GM19193 (cell line): ENCODE results near the gene MED17.

Experiments
- POLR2A ChIP-seq: IDR thresholded peaks from 4 replicates; pipeline ENCODE4 v1.6.1; 2011; ENCODE audit not compliant: insufficient read depth, insufficient read length; ENCODE audit errors: extremely low read depth

MED17 gene, protein sequence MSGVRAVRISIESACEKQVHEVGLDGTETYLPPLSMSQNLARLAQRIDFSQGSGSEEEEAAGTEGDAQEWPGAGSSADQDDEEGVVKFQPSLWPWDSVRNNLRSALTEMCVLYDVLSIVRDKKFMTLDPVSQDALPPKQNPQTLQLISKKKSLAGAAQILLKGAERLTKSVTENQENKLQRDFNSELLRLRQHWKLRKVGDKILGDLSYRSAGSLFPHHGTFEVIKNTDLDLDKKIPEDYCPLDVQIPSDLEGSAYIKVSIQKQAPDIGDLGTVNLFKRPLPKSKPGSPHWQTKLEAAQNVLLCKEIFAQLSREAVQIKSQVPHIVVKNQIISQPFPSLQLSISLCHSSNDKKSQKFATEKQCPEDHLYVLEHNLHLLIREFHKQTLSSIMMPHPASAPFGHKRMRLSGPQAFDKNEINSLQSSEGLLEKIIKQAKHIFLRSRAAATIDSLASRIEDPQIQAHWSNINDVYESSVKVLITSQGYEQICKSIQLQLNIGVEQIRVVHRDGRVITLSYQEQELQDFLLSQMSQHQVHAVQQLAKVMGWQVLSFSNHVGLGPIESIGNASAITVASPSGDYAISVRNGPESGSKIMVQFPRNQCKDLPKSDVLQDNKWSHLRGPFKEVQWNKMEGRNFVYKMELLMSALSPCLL

DNA sequence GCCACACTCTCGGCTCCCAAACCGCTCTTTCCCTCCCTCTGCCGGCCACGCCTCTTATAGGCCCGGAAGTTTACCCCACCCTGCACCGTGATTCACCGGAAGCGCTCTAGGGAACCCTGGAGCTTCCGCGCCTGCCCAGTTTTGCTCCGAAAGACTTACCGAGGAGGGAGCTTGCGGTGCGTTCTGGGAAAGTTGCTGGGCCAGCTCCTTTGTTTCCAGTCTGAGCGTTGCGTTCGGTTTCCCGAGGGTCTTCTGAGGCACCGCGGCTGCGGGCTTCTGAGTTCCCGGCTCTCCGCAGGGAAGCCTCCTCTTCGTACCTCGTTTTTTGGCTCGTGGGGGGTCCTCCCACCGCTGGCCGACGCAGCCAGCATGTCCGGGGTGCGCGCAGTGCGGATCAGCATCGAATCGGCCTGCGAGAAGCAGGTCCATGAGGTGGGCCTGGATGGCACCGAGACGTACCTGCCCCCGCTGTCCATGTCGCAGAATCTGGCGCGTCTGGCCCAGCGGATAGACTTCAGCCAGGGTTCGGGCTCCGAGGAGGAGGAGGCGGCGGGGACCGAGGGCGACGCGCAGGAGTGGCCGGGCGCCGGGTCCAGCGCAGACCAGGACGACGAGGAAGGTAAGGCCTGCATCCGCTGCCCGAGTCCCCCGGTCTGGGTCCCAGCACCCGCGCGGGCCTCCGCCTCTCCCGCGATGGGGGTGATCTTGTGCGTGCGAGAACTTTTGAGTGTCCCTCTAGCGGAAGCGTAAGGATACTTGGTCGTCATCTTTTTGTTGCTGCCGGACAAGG is at the start of gene MED17:
MED17 (plus strand) TSS at position 138 of the 790 bp plus-strand sequence; CDS start at position 370, 232 bp downstream.
- peak; percentile 87 for TF ChIP-seq POLR2A

DNA sequence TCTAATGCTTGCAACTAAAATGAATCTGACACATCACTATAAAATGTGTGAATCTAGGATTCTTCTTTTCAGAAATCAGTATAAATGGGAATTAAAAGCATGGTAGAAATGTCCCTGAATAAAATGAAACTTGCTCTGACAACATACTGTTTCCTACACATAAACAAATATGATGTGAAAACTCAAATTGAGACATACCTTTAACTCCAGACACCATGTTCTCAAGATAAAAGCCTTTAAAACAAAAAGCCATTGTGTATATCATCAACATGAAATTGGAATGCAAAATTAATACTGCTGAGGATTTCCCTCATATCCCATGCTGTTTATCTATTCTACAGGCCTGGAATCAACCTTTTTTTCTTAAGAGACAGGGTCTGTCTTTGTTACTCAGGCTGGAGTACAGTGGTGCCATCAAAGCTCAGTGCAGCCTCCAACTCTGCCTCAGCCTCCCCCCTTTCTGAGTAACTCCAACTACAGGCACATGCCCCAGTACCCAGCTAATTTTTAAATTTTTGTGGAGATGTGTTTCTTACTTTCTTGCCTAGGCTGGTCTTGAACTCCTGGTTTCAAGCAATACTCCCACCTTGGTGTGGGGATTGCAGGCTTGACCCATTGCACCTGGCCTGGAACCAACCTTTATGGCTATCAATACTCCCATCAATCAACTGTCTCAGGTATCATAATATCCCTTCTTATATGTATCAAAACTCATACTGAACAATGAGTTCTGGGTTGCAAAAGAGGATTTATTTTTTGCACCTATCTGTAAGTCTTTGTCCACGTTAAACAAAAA is 49.5 kb upstream of the MED17 start:
- TF ChIP-seq POLR2A = no peak

DNA sequence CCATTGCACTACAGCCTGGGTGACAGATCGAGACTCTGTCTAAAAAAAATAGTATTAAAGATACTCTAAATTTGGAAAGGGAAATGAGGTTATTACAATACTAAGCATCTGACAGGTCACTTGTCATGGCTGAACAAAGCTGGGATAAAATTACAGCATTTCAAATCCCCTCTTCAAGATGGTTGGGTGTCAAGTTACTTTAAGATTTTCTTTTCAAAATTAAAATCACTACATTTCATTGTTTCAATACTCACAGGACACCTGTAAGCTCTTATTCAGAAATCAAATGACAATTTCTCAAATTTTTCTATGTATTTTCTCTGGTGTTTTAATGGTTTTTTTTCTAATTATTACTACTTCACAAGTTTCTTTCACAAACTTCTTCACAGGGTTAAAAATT is 48.5 kb upstream of the MED17 start:
- TF ChIP-seq POLR2A = no peak

DNA sequence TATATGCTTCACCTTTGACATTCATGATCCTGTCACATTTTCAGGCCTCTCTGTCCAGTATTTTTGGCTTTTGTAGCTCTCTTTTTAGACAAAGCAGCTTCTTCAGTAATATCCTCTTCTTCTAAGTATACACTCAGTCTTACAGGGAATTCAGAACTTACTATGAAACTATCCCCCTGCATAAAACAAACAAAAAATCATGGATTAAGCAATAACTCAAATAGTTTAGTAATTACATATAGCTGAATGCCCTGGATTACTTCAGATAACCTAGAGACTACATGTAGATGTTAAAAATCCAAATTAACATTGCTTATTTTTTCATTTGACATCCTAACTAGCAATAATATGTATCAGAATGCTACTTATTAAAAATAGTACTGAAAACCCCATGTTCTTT is 48.0 kb upstream of the MED17 start:
- TF ChIP-seq POLR2A = no peak

DNA sequence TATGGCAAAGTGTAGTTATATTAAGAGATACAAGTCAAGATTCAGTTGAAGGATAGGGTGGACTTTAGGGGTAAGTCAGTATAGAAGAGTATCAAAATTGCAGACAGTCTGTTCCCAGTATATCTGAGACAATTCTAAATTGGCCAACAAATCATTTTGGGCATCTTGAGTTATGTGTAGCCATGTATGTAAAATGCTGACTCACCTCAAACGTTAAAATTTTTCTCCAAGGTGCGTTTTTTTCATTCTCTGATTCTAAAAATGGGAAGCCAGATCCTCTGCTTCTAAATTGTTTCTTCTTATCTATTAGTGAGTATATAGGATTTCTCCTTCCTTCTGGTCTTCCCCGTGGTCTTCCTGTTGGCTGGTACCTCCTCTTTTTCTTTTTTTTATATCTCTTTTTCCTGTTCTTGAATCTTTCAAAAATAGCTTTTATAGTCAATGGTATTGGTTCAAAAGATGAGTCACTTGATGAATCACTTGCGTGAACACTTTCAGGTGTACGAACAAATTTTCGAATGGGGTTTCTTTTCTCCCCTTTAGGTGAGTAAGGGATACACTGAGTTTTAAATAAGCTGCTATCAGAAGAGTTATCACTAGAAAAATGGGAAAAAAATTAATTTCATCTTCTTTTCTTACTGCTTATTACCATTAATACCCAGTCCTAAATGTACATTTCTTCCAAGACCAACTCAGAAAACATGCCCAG is 46.0 kb upstream of the MED17 start:
- no peak for TF ChIP-seq POLR2A

DNA sequence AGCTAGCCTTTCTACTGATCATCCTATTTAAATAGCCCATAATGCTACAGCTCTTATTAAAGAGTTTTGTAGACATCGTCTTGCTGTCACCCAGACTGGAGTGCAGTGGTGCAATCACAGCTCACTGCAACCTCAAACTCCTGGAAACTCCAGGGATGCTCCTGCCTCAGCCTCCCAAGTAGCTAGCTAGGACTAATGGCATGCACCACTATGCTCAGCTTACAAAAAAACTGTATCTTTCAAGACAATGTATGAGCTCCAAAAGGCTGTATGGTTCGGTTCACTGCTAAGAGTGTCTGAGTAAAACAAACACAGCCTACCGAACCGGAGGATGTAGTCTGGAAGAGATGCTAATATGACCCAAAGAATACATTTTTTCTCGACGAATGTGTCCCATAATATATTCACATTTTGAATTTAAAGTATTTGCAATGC is 45.4 kb upstream of the MED17 start:
- no peak for TF ChIP-seq POLR2A

DNA sequence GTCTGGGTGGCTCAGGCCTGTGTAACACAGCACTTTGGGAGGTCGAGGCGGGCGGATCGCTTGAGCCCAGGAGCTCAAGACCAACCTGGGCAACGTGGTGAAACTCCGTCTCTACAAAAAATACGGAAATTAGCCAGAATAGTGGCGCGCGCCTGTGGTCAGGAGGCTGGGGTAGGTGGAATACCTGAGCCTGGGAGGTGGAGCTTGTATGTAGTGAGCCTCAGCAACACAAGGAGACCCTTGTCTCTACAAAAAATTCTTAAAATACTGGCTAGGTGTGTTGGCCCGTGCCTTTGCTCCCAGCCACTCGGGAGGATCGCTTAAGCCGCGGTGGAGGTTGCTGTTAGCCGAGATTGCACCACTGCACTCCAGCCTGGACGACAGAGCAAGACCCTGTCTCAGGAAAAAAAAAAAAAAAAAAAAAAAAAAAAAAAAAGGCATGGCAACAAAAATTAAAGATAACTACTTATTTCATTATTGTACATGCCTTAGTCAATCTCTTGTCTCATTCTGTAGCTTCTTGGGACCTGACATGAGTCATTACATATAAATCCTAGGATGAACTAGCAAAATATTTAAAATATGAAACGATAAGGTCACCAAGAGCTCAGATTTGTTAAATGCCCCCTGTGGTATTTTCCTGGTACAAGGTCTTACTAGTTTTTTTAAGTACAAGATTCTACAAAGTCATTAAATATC is 43.9 kb upstream of the MED17 start:
- TF ChIP-seq POLR2A = peak; percentile 33

DNA sequence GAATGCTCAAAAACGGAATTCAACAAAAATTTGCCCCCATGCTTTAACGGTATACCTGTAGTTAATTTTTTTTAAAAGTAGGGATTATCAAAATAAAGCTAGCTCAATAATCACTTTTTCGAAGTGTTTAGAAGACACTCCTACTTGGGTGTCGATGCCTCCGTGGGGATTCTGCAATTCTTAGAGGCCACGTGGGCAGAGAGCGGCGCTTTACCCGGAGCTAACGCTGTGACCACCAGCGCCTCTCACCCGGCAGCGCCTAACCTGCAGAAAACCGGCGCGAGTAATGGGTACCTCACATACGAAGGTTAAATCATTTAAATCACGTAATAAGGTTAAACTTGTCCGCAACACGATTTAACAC is 43.4 kb upstream of the MED17 start:
- no peak for TF ChIP-seq POLR2A

DNA sequence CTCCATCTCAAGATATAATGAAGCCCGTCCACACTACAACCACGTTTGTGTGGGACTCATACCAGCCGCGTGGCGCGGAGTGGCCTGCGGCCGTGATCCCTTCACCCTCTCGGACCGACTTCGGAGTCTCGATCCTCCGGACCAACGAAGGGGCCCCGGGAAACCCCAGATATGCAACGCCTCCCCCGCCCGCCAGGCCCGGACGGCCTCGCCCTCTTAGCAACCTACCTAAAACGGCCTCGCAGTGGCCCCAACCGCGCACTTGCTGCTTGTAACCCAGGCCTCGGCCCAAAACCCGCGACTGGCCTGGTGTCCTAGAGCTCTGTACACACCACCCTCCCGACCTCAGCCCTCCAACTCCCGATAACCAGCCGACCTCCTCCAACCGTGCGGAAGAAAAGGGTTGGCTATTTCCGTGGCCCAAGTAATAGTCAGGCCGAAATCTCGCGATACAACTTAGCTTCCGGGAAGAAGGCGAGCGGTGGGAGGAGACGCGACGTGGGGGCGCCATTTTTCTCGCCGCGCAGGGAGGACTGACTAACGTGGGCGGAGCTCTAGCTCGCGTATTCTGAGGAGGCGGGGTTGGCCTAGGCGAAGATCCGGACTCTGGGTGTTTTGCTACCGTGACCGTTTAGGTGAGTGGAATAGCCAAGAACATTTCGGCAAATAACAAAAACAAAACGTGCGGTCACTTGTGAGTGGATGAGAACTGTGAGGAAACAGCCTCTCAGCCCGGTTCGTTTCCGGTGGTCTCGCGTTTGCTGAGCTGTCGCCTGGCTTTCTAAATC is 42.8 kb upstream of the MED17 start, which contains the start of the genes C11orf54 and TAF1D:
C11orf54 (plus strand) TSS at position 579 of the 788 bp plus-strand sequence. CDS start 5,722 bp downstream, outside the sequence.
TAF1D (minus strand) TSS at position 402 of the 788 bp plus-strand sequence. CDS start 2,191 bp downstream, outside the sequence.
- TF ChIP-seq POLR2A = peak; percentile 99

DNA sequence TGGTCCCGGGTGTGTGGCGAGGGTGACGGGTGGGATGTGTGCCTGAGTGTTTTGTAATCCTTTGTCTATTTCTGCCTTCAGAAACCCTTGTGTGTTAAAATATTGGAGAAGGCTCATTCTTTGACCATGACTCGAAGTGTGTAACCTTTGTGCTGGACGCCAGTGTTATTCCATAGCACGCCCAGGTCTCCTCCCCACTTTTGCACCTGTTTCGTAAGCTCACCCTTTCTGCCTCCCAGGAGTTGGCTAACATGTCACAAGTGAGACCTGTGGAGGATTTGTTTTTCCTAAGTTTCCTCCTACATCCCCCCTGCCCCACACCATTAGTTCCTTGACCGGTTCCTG is 42.2 kb upstream of the MED17 start:
- no peak for TF ChIP-seq POLR2A

DNA sequence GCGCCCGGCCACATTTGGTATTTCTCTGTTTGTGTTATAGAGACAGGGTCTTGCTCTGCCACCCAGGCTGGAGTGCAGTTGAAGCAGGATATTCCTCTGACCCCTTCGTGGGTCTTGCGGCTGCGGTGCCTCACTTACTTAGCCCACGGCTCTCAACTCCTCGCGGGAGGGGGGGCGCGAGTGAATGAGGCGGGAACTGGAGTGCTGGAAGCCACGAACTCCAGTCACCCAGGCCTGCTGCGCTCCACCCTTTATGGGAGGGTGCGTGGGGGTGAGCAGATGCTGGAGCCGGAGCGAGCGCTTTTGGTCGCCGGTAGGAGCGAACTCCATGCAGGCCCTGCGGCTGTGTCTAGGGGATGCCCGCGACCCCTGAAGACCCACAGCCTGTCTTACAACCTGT is 40.8 kb upstream of the MED17 start:
- TF ChIP-seq POLR2A = no peak

DNA sequence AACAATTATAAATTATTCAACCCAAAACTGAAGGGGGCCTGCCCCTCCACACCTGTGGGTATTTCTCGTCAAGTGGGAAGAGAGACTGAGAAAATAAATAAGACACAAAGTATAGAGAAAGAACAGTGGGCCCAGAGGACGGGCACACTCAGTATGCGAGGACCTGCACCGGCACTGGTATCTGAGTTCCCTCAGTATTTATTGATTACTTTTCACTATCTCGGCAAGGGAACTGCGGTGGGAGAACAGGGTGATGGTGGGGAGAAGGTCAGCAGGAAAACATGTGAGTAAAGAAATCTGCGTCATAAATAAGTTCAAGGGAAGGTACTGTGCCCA is 39.4 kb upstream of the MED17 start:
- no peak for TF ChIP-seq POLR2A

DNA sequence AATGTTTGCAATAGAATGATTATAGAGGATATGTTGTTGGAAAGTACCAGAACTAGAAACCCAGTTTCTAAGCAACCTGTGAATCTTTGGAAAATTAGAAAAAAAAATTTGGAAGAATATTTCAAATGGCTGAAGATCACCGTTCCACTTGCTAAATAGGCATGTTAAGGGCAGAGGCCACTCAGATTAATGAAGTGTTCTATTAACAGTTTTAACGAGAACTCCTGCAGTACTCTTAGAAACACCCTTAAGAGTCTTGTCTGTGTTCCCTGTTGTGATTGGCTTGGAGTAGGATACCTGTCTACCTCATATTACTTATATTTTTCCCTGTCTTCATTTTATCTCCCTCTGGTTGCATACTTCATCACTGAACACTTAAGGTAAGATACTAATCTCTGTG is 38.0 kb upstream of the MED17 start:
- no peak for TF ChIP-seq POLR2A

DNA sequence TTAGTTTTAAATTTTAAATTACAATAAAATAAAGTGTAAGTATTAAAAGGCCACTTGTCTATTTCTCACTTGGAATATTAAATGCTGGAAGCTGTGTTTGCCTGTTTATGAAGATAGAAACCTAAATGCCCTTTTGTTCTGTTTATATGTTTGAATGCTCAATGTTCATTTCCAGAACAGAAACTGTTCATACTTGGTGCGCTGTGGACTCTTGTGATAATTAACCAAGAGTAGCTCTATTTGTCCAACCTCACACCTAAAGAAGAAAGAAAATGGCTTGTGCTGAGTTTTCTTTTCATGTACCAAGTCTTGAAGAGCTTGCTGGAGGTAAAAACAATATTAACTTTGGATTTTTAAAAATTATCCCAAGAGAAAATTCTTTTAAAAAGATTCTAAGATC is 37.0 kb upstream of the MED17 start:
- no peak for TF ChIP-seq POLR2A
